ENCODE data around the gene ASXL1.

ASXL1 gene

DNA sequence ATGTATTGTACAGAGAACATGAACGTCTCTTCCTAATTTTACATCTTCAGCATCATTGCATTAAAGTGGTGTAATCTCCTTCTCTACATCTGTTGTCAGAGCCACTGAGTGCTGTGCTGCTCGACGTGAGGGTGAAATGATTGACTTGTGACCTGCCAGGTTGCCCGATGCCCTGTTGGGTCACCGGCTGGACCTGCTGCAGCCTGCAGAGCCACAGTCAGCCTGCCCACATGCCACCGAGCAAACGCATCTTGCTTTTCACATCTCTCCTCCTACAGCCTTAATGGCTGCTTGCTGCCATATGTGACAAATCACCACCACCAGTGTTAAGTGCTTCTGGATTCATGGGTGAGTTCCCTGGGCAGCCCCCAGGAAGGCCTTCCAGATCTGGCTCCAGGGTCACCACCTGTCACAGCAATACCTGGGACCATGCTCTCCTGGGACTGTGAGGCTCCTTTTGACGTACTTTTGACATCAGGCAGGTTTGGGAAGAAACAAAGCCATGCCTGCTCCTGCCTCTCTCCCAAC is 80.3 kb downstream of the ASXL1 start:
- in situ Hi-C loops (cut with MboI; ENCODE audit: low sequenced_read_pairs): no loop called here

- in situ Hi-C loops (cut with MboI; ENCODE audit: low sequenced_read_pairs): no loop called here
Measured at GRCh38 chr20:32439132-32439829, 81.2 kb downstream of the ASXL1 start.

DNA sequence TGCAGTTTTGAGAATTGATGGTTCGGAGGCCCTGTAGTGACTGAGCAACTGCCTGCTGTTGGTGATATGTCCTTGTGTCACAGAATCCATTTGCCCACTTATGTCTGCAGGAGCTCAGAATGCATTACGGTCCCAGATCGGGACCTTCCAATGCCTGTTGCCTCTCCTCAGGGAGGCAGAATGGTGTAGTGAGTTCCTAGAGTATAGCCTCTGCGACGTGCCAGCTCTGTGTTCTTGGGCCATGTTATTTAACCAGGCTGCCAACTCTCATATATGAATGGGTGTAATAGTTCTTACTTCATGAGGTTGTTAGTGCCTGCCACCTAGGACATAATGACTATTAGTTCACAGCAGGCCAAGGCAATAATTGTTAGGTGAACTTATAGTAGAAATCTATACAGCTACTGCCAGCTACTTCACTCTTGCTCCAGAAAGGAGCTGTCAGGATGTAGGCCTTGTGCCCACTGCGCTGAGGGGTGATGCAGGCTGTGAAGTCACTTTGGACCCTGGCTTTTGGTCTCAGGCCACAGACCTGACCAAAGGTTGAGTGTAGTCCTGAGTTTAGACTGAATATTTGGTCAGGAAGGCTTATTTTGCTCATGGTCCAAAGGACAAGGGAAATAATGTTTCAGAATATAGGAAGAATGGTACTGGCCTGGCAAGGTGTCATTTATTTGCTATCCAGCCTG is 82.1 kb downstream of the ASXL1 start:
- in situ Hi-C loops (cut with MboI; ENCODE audit: low sequenced_read_pairs): no loop called here

GRCh38 chr20:32440758-32441078 is 82.6 kb downstream of the ASXL1 start:
- in situ Hi-C loops (cut with MboI; ENCODE audit: low sequenced_read_pairs): no loop called here

DNA sequence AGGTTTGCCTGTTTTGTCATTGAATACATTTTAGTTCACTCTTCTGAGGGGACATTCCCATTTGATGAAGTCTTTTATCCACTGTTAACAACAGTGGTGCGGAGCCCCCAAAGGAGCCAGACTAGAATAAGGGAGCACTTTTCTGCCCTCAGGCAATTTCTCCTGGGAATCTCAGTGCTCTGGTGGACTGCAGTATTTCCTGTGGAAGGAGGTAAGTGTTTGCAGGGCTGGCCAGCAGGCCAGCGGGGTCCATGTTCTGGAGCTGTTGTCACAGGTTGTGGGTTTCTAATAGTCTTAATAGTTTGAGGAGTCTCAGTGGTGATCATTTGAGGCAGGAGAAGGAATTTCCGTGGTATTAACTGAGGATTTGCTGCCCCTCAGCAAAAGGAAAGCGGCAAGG is 83.5 kb downstream of the ASXL1 start:
- in situ Hi-C loops (cut with MboI; ENCODE audit: low sequenced_read_pairs): no loop called here

DNA sequence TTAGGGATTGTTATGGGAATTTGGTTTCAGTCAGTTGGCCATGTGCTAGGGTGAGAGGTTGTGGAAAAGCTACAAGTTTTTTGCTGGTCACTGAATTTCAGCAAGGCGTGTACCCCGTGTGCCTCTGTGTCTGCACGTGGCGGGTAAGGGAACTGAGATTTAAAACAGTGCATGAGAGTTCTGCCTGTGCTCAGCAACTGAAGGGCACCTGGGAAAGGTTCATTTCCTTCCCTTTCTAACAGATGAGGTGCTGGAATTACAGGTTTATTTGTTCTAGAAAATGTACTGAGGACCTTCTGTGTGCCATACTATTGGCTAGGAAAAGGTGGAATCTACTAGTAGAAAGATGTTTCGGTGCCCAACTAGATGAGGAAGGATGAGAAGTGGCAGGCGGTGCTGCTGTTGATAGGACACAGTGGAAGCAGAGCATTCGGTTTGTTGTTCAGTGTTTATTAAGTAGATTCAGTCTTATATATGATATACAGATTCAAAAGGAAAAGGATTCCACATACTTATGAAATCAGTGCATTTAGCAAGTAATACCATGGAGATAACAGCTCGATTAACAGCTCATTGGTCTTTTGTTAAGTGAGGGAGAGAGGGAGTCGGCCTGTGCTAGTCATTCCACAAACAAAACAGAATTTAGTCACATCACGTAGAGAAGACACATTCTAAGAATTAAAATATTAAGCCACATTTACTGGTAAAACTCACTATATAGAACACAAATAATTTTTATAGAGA is 84.7 kb downstream of the ASXL1 start:
- in situ Hi-C loops (cut with MboI; ENCODE audit: low sequenced_read_pairs): no loop called here

DNA sequence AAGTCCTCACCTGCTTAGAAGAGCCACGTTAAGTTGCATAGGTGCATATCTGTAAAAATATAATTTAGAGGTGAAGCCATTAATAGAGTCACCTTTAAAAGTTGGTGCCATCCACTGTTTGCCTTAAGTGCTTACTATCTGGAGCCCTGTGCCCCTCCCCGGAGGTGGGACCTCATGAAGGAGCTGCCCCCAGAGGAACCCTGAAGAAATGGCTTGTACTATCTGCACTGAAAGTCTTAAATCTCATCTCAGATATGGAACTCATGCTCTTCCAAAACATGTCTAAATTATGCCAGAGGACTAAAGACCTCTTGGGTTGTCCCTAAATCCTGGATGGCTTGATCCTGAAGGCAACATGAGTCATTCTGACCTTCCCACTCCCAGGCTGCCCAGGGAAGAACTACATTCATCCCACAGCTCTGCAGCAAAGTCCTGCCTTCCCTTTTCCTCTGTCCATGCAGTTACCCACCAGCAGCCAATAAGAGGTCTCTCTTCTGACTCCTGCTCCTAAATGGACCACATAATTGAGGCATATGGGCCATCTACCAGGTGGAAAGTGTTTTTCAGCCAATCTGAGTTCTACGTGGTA is 85.3 kb downstream of the ASXL1 start:
- in situ Hi-C loops (cut with MboI; ENCODE audit: low sequenced_read_pairs): no loop called here

GRCh38 chr20:32444474-32445220 is 86.5 kb downstream of the ASXL1 start:
- in situ Hi-C loops (cut with MboI; ENCODE audit: low sequenced_read_pairs): no loop called here

GRCh38 chr20:32445539-32446273 is 87.6 kb downstream of the ASXL1 start:
- in situ Hi-C loops (cut with MboI; ENCODE audit: low sequenced_read_pairs): no loop called here

- in situ Hi-C loops (cut with MboI; ENCODE audit: low sequenced_read_pairs): no loop called here
Measured at GRCh38 chr20:32446301-32447100, 88.4 kb downstream of the ASXL1 start.

DNA sequence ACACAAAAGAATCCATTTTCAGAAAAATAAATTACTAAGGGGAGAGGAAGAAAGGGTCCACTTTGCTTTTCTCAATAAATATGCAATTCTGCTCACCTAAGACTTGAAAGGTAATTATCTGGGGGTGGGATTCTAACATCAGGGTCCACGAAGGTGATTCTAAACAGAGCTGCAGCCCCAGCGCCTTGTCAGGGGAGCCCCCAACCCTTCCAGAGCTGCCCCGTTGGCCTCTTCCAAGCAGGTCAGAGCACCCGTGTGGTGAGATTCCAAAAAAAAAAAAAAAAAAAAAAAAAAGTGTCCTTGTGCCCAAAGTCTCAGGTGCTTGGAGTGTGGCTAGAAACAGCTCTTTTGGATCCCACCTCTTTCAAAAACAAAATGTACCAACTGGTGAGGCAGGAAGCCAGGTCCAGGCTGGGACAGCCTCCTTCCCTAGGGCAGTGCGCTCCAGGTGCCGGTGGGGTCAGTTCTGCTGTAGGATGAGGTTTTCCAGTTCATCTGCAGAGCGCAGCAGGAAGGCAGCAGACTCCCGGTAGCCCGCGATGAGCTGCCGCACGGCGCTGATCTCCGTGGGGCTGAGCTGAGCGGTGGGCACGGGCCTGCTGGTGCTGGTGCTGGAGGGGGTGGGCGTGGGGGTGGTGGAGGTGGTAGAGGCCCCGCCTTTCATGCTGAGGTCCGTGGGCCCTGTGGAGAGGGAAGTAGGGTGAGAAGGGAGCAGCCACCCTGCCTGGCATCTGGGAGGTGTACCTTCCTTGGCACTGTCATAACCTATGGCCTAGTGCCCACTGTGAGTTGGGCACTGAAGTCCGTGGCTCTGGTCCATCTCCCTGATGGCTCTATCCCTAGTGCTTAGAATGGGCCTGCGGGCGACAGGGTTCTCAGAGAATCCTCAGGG is 89.3 kb downstream of the ASXL1 start:
- in situ Hi-C loops (cut with MboI; ENCODE audit: low sequenced_read_pairs): no loop called here

DNA sequence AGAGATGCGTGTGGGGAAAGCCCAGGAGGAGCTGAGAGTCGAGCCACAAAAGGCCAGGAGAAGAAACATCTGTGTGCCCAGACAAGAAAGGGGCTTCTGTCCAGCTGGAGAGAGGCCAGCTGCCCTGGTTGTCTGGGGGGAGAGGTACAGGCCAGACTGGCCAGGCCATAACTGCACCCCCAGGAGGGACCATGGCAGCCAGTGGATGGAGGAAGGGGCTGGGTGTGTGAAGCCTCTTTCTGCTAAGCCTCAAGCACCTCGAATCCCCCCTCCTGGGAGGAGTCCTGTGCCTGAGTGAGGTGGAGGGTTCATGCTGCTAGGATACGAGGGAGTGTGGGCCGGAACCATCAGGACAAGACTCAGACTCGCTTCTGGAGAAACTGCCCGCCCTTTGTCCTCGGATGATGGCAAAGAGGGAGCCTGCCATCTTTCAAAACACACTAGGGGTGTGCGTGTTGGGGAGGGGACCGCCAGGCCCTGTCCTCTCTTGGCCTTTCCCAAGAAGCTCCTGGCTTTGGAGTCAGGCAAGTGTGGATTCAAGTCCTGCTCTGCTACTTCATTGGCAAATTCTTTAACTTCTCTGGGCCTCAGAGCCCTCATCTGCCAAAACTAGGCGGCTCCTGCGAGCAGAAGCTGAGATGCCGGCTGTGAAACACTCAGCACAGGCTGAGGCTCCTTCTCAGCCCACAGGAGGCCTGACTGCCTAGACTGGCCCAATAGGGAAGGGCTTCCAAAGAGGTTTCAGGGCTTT is 90.3 kb downstream of the ASXL1 start:
- in situ Hi-C loops (cut with MboI; ENCODE audit: low sequenced_read_pairs): no loop called here

DNA sequence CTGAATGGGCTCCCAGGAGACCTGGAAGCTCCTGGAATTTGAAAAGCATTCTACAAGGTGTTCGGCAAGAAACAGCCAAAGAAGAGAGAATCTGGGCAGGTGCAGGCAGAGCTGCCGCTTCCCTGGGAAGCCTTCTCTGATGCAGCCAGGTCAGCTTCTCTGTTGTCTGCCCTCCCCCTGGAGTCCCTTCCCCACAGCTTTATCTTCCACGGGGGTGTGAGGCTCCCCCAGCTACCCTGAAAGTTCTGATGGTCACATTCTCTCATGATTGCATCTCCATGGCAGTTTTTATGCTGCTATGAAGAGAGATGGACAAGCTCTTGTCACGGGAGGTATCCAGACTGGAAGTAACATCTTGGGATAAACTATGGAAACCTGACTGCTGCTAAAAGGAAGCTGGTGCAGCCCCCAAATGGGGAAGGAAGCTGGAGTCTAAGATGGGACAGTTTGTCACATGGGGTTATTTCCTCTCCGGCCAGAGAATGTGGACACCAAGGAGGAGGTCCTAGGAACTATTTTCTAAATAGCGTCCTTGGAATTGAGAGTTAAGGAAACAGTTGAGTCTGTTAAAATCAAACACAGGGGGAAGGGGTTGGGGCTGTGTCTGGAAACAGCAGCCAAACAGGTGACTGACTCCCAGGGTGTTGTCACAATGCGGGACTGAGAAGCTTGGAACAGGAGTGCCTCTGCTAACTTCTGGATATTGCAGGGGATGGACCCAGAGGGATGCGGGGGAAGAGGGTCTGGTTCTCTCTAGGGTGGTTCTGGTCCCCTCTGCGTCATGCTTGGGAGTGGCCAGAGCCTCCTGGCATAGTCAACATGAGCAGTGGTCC is 91.1 kb downstream of the ASXL1 start:
- in situ Hi-C loops (cut with MboI; ENCODE audit: low sequenced_read_pairs): no loop called here

DNA sequence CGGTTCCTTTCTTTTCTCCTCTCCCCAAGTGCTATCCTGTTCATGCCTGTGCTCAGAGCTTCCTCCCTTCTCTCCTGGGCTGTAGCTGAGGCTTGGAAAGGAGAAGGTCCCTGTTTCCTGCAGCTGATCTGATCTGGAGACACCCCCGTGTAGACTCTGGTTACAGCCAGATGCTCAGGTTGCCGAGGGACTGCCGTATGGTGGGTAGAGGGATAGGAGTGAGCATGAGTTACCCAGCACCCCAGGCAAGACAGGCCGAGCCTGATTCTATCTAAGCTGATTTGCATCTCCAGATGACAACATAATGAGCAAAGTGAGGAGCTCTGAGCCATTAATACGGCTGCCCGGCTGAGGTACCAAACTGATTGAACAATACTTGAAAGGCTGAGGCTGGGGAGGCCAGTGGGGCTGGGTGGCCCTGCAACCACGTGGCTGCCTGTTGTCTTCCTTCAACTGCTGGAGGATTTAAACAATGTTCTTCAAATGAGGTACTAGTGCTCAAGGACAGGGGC is 91.8 kb downstream of the ASXL1 start:
- in situ Hi-C loops (cut with MboI; ENCODE audit: low sequenced_read_pairs): no loop called here

- in situ Hi-C loops (cut with MboI; ENCODE audit: low sequenced_read_pairs): no loop called here
Measured at GRCh38 chr20:32450484-32451061, 92.4 kb downstream of the ASXL1 start.

- in situ Hi-C loops (cut with MboI; ENCODE audit: low sequenced_read_pairs): no loop called here
Measured at GRCh38 chr20:32451340-32451681, 93.2 kb downstream of the ASXL1 start.
